DOHH2 (cell line): ENCODE measurements around the gene RBM18.

Source experiments
- H3F3A ChIP-seq: fragments of 200-600 bp; sonication (generic), shearing (Covaris generic); 2 replicates; pipeline ENCODE4 v1.6.0; 2016; ENCODE audit warnings: antibody characterized with exemption, mild to moderate bottlenecking; ENCODE audit not compliant: control insufficient read depth, insufficient read depth
- H3K27ac ChIP-seq: fragments of 200-600 bp; sonication (generic); 2 replicates; pipeline ENCODE4 v1.5.1; 2014; ENCODE audit warnings: low read depth, mild to moderate bottlenecking, low read length, moderate library complexity
- H3K27me3 ChIP-seq: fragments of 200-600 bp; sonication (generic); 2 replicates; pipeline ENCODE4 v1.6.1; 2014; ENCODE audit warnings: mild to moderate bottlenecking, low read length, mixed read lengths; ENCODE audit not compliant: control insufficient read depth
- H3K36me3 ChIP-seq: fragments of 200-600 bp; sonication (generic); 2 replicates; pipeline ENCODE4 v1.6.1; 2014; ENCODE audit warnings: mild to moderate bottlenecking, low read length, moderate library complexity, mixed read lengths; ENCODE audit not compliant: control insufficient read depth
- H3K4me1 ChIP-seq: fragments of 200-600 bp; sonication (generic); 2 replicates; pipeline ENCODE4 v1.6.1; 2014; ENCODE audit warnings: mild to moderate bottlenecking, low read length, mixed read lengths; ENCODE audit not compliant: control insufficient read depth
- H3K4me2 ChIP-seq: fragments of 200-600 bp; sonication (generic); 2 replicates; pipeline ENCODE4 v1.6.0; 2014; ENCODE audit warnings: mild to moderate bottlenecking, low read length, moderate library complexity
- H3K4me3 ChIP-seq: fragments of 200-600 bp; sonication (generic); 2 replicates; pipeline ENCODE4 v1.5.1; 2014; ENCODE audit warnings: mild to moderate bottlenecking, low read length, mixed read lengths
- H3K79me2 ChIP-seq: fragments of 200-600 bp; sonication (generic); 2 replicates; pipeline ENCODE4 v1.6.1; 2014; ENCODE audit warnings: mild to moderate bottlenecking, low read length, mixed read lengths; ENCODE audit not compliant: control insufficient read depth
- H3K9me2 ChIP-seq: fragments of 200-600 bp; sonication (generic); replicated peaks from 2 replicates; pipeline ENCODE4 v1.6.1; 2014; ENCODE audit warnings: mild to moderate bottlenecking, low read length, mixed read lengths; ENCODE audit not compliant: control insufficient read depth
- H3K9me3 ChIP-seq: fragments of 200-600 bp; sonication (generic); 2 replicates; pipeline ENCODE4 v1.6.1; 2014; ENCODE audit warnings: antibody characterized with exemption, low read length, mixed read lengths; ENCODE audit not compliant: control insufficient read depth, insufficient read depth
- H4K20me1 ChIP-seq: fragments of 200-600 bp; sonication (generic); 2 replicates; pipeline ENCODE4 v1.6.0; 2014; ENCODE audit warnings: low read depth, mild to moderate bottlenecking, antibody characterized with exemption, low read length, moderate library complexity; ENCODE audit not compliant: control insufficient read depth, insufficient read depth
- EZH2phosphoT487 ChIP-seq: fragments of 200-600 bp; sonication (generic); IDR thresholded peaks from 2 replicates; pipeline ENCODE4 v1.6.1; 2017; ENCODE audit warnings: borderline replicate concordance, mild to moderate bottlenecking, antibody characterized with exemption, low read length, moderate library complexity, mixed read lengths
- TF ChIP-seq, protein P1 (sequence below): fragments of 200-600 bp; sonication (generic); IDR thresholded peaks from one replicate; pipeline ENCODE4 v1.5.1; 2014; ENCODE audit warnings: antibody characterized with exemption, mild to moderate bottlenecking, low read depth, low read length; ENCODE audit not compliant: poor library complexity, severe bottlenecking

RBM18 gene

DNA sequence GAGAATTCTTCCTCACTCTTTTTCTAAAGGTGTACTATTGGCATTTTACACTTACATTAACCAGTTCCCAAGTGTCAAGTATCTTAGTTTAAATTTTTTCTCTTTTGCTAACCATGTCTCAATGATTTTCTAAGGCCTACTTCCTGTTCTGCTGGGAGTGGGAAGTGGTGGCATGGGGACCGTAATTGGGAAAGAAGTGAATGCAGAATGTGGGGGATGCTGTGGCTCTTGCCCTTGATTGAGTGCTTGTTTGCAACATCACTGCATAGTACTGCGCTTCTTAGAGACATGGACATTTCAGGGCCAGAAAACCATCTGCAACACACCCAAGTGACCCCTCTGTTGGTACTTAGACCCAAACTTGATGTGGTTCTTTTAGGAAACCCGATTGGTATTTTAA lies 32.9 kb upstream of the RBM18 start:
- Histone ChIP-seq H3K36me3 (peaks cover 84% of the 10 kb centered on the region), H3K4me1 (no peaks in the 10 kb centered on the region), H3K27ac (no peak overlapping the region), H3K4me2 (no peak overlapping the region), H4K20me1 (no peaks in the 10 kb centered on the region), H3K4me3 (no peak overlapping the region), H3F3A (no peaks in the 10 kb centered on the region), H3K79me2 (peaks cover 26% of the 10 kb centered on the region), H3K9me2 (no peaks in the 10 kb centered on the region), H3K27me3 (no peaks in the 10 kb centered on the region), H3K9me3 (no peaks in the 10 kb centered on the region)
- TF ChIP-seq EZH2phosphoT487 = no peak
- TF ChIP-seq, protein P1, sequence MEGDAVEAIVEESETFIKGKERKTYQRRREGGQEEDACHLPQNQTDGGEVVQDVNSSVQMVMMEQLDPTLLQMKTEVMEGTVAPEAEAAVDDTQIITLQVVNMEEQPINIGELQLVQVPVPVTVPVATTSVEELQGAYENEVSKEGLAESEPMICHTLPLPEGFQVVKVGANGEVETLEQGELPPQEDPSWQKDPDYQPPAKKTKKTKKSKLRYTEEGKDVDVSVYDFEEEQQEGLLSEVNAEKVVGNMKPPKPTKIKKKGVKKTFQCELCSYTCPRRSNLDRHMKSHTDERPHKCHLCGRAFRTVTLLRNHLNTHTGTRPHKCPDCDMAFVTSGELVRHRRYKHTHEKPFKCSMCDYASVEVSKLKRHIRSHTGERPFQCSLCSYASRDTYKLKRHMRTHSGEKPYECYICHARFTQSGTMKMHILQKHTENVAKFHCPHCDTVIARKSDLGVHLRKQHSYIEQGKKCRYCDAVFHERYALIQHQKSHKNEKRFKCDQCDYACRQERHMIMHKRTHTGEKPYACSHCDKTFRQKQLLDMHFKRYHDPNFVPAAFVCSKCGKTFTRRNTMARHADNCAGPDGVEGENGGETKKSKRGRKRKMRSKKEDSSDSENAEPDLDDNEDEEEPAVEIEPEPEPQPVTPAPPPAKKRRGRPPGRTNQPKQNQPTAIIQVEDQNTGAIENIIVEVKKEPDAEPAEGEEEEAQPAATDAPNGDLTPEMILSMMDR = no peak

DNA sequence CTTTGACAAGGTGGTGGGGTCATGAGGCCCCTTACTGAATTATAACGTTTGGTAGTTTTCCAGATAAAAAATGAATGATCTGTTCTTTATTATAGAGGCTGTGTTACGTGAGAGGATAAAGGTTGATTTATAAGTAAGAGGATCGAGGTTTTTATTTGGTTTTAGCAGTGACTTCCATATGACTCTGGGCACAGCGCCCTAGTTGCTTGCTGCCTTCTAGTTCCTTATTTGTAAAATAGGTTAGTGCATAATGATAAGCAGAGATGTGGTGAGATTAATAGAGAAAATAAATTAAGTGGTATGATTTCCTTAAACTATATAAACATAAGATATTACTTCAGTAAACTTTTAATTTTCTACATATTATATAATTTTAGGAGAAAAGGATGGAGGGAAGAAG lies 29.9 kb upstream of the RBM18 start:
- TF ChIP-seq EZH2phosphoT487 = no peak
- TF ChIP-seq, protein P1 = no peak
- H3K9me3 ChIP-seq = no peaks in the 10 kb centered on the region
- H3K36me3 ChIP-seq = peaks cover 91% of the 10 kb centered on the region
- H3K4me2 ChIP-seq = no peak overlapping the region
- no peaks in the 10 kb centered on the region for H3F3A ChIP-seq
- H3K4me3 ChIP-seq = no peak overlapping the region
- no peak overlapping the region for H3K27ac ChIP-seq
- H3K27me3 ChIP-seq = no peaks in the 10 kb centered on the region
- no peaks in the 10 kb centered on the region for H4K20me1 ChIP-seq
- no peaks in the 10 kb centered on the region for H3K4me1 ChIP-seq
- no peaks in the 10 kb centered on the region for H3K9me2 ChIP-seq
- H3K79me2 ChIP-seq = peaks cover 21% of the 10 kb centered on the region

DNA sequence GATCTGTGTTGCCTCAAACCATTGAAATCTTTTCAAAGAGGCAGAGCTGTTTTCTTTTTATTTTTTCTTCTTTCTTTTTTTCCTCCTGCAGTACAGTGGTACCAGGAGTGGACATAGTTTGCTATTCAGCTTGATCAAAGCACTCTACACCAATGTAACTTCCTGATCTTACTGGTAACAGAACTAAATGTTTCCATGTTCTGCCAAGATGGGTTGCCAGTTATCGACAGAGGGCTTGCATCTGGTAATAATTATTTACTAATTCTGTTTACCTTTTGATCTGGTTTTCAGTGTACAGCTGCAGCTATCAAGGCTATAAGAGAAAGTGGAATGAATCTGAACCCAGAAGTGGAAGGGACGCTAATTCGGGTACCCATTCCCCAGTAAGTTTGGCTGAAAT lies 26.8 kb upstream of the RBM18 start:
- H3K27ac ChIP-seq = no peak overlapping the region
- peaks cover 94% of the 10 kb centered on the region for H3K36me3 ChIP-seq
- no peaks in the 10 kb centered on the region for H3K9me2 ChIP-seq
- no peak overlapping the region for H3K4me2 ChIP-seq
- no peaks in the 10 kb centered on the region for H3K9me3 ChIP-seq
- H3K4me3 ChIP-seq = no peak overlapping the region
- TF ChIP-seq, protein P1 = no peak
- no peak for TF ChIP-seq EZH2phosphoT487
- H3K27me3 ChIP-seq = no peaks in the 10 kb centered on the region
- H3K79me2 ChIP-seq = peaks cover 19% of the 10 kb centered on the region
- peaks cover 17% of the 10 kb centered on the region for H3K4me1 ChIP-seq
- H4K20me1 ChIP-seq = no peaks in the 10 kb centered on the region; the same call in 1 of the 2 replicates
- peaks cover 5% of the 10 kb centered on the region for H3F3A ChIP-seq
